K562 (cell line): Measurements from ENCODE around the gene KCNQ5.

Source experiments
- KDM1A ChIP-seq, 2 experiments: fragments of 450-650 bp; IDR thresholded peaks; 2 replicates each; pipeline ENCODE4 v1.6.1; 2016; ENCODE audit warnings: mild to moderate bottlenecking in 2 of 2
- NR3C1 ChIP-seq: sonication (generic); formaldehyde crosslinking; IDR thresholded peaks from 2 replicates; pipeline ENCODE4 v1.8.1; 2022; ENCODE audit warnings: missing genetic modification reagents
- PHF21A ChIP-seq: fragments of 450-650 bp; IDR thresholded peaks from 2 replicates; pipeline ENCODE4 v1.6.1; 2017; ENCODE audit warnings: low read depth, borderline replicate concordance
- ZC3H4 ChIP-seq: sonication (generic); formaldehyde crosslinking; IDR thresholded peaks from 2 replicates; pipeline ENCODE4 v1.9.0; 2021; ENCODE audit warnings: missing genetic modification reagents, borderline replicate concordance
- ZNF644 ChIP-seq: fragments of 200-800 bp; sonication (Bioruptor generic); IDR thresholded peaks from 2 replicates; pipeline ENCODE4 v1.6.1; 2016; ENCODE audit warnings: low read depth, missing genetic modification characterization, missing compliant biosample characterization
- TF ChIP-seq, protein P1 (sequence below), 3 experiments: IDR thresholded peaks in 2 of 3; conservative IDR thresholded peaks in 1 of 3; 2 replicates each; pipeline ENCODE4 v1.5.1; 2011 to 2012; ENCODE audit warnings: low read length in 3 of 3, mild to moderate bottlenecking in 3 of 3, control low read depth in 2 of 3, improper control_type of control experiment in 1 of 3, inconsistent platforms in 1 of 3, low read depth in 1 of 3, mixed read lengths in 1 of 3, moderate library complexity in 1 of 3; ENCODE audit not compliant: insufficient read depth in 2 of 3
- TF ChIP-seq, protein P2 (sequence below): fragments of 450-650 bp; formaldehyde crosslinking; IDR thresholded peaks from 2 replicates; pipeline ENCODE4 v1.4.0; 2022; ENCODE audit warnings: mild to moderate bottlenecking, moderate library complexity
- TF ChIP-seq, protein P3 (sequence below): sonication (generic); formaldehyde crosslinking; IDR thresholded peaks from 2 replicates; pipeline ENCODE4 v1.8.1; 2023; ENCODE audit warnings: mild to moderate bottlenecking, missing genetic modification reagents, moderate library complexity
- TF ChIP-seq, protein P4 (sequence below): fragments of 250-450 bp; sonication (Bioruptor Pico); IDR thresholded peaks from 2 replicates; pipeline ENCODE4 v1.8.0; 2022; ENCODE audit warnings: inconsistent platforms

DNA sequence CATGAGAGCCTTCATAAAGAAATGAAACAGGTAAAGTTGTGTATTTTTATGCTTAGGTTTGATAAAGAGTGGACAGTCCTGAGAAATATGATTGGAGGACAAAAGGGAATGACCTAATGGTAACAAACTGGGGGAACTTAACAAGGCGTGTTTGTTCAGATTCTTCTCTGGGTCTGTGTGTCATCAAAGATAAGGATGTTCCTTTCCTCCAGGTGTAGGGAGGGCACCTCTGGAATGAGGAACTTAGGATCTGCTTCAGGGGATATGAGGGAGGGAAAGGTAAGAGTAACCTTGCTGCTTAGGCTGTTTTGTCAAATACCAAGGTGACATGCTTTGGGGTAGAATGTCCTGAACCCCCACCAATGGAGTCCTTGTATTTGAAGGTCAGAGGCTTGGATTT lies 291.9 kb downstream of the KCNQ5 start:
- TF ChIP-seq, protein P1, sequence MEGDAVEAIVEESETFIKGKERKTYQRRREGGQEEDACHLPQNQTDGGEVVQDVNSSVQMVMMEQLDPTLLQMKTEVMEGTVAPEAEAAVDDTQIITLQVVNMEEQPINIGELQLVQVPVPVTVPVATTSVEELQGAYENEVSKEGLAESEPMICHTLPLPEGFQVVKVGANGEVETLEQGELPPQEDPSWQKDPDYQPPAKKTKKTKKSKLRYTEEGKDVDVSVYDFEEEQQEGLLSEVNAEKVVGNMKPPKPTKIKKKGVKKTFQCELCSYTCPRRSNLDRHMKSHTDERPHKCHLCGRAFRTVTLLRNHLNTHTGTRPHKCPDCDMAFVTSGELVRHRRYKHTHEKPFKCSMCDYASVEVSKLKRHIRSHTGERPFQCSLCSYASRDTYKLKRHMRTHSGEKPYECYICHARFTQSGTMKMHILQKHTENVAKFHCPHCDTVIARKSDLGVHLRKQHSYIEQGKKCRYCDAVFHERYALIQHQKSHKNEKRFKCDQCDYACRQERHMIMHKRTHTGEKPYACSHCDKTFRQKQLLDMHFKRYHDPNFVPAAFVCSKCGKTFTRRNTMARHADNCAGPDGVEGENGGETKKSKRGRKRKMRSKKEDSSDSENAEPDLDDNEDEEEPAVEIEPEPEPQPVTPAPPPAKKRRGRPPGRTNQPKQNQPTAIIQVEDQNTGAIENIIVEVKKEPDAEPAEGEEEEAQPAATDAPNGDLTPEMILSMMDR (IDR thresholded peaks at IDR 0.05 in 2 of 3, conservative IDR thresholded peaks at IDR 0.05 in 1 of 3; ENCODE audit: insufficient read depth in 2 of 3, low read depth in 1 of 3, low read length in 3 of 3): no peak
- no peak for TF ChIP-seq NR3C1 (CRISPR knock-in tag)
- no peak for TF ChIP-seq PHF21A
- TF ChIP-seq, protein P2, sequence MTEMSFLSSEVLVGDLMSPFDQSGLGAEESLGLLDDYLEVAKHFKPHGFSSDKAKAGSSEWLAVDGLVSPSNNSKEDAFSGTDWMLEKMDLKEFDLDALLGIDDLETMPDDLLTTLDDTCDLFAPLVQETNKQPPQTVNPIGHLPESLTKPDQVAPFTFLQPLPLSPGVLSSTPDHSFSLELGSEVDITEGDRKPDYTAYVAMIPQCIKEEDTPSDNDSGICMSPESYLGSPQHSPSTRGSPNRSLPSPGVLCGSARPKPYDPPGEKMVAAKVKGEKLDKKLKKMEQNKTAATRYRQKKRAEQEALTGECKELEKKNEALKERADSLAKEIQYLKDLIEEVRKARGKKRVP (CRISPR knock-in tag): no peak
- TF ChIP-seq KDM1A (IDR thresholded peaks at IDR 0.05): no peak
- TF ChIP-seq, protein P3, sequence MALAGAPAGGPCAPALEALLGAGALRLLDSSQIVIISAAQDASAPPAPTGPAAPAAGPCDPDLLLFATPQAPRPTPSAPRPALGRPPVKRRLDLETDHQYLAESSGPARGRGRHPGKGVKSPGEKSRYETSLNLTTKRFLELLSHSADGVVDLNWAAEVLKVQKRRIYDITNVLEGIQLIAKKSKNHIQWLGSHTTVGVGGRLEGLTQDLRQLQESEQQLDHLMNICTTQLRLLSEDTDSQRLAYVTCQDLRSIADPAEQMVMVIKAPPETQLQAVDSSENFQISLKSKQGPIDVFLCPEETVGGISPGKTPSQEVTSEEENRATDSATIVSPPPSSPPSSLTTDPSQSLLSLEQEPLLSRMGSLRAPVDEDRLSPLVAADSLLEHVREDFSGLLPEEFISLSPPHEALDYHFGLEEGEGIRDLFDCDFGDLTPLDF (CRISPR knock-in tag): no peak
- no peak for TF ChIP-seq ZC3H4 (CRISPR knock-in tag)
- no peak for TF ChIP-seq ZNF644
- TF ChIP-seq, protein P4, sequence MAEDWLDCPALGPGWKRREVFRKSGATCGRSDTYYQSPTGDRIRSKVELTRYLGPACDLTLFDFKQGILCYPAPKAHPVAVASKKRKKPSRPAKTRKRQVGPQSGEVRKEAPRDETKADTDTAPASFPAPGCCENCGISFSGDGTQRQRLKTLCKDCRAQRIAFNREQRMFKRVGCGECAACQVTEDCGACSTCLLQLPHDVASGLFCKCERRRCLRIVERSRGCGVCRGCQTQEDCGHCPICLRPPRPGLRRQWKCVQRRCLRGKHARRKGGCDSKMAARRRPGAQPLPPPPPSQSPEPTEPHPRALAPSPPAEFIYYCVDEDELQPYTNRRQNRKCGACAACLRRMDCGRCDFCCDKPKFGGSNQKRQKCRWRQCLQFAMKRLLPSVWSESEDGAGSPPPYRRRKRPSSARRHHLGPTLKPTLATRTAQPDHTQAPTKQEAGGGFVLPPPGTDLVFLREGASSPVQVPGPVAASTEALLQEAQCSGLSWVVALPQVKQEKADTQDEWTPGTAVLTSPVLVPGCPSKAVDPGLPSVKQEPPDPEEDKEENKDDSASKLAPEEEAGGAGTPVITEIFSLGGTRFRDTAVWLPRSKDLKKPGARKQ (CRISPR knock-in tag): no peak
